22Rv1 (cell line): ENCODE data around the gene TRIM4.

ENCODE experiments used
- ZFX ChIP-seq: fragments of 450-650 bp; IDR thresholded peaks from 2 replicates; pipeline ENCODE4 v1.6.1; 2017; ENCODE audit warnings: antibody characterized with exemption, borderline replicate concordance
- TF ChIP-seq, protein P1 (sequence below): fragments of 450-650 bp; IDR thresholded peaks from 2 replicates; pipeline ENCODE4 v1.5.1; 2017; ENCODE audit warnings: mild to moderate bottlenecking

DNA sequence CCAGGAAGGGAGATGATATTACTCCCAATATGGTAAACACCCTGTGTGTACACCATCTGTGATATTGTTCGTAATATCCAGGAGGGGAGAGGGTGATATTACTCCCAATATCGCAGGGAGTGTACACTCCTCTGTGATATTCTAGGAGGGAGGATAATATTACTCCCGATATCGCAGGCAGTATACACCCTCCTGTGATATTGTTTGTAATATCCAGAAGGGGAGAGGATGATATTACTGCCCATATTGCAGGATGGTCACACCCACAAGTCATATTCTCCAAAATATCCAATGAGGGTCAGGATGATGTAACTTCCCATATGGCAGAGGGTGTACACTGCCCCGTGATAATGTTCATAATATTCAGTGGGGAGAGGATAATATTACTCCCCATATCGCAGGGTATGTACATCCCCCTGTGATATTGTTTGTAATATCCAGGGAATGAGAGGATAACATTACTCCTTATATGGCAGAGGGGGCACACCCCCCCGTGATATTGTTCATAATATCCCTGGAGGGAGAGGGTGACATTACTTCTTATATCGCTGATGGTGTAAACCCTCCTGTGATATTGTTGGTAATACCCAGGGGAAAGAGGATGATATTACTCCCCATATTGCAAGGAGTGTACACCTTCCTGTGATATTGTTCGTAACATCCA is 39.4 kb upstream of the TRIM4 start:
- TF ChIP-seq ZFX: no peak
- TF ChIP-seq, protein P1, sequence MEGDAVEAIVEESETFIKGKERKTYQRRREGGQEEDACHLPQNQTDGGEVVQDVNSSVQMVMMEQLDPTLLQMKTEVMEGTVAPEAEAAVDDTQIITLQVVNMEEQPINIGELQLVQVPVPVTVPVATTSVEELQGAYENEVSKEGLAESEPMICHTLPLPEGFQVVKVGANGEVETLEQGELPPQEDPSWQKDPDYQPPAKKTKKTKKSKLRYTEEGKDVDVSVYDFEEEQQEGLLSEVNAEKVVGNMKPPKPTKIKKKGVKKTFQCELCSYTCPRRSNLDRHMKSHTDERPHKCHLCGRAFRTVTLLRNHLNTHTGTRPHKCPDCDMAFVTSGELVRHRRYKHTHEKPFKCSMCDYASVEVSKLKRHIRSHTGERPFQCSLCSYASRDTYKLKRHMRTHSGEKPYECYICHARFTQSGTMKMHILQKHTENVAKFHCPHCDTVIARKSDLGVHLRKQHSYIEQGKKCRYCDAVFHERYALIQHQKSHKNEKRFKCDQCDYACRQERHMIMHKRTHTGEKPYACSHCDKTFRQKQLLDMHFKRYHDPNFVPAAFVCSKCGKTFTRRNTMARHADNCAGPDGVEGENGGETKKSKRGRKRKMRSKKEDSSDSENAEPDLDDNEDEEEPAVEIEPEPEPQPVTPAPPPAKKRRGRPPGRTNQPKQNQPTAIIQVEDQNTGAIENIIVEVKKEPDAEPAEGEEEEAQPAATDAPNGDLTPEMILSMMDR: no peak
